Measurements from ENCODE around the gene UBAC2. TPM values are rescaled to one million over a fixed set of nuclear protein-coding genes. Genes with fewer than 3 reads are reported as not detected.

UBAC2 gene
- total and polyA plus RNA-seq, 2 of the 4 experiments (the other 2 are of a cell fraction), result 20.8 to 36.3 TPM

- Histone ChIP-seq H3K27ac (ENCODE audit: insufficient read depth, low read length) (no peak overlapping the region), H3K27me3 (ENCODE audit: control insufficient read depth, insufficient read depth, low read length) (peaks cover 9% of the 10 kb centered on the region), H3K14ac (replicated peaks; ENCODE audit: low read depth, low read length) (no peak overlapping the region), H4K91ac (ENCODE audit: insufficient read depth, low read depth, low read length) (no peak overlapping the region), H4K8ac (ENCODE audit: low read depth in 2 of 2, low read length in 2 of 2) (no peak overlapping the region), H2BK20ac (ENCODE audit: low read depth, low read length) (no peak overlapping the region), H3K23ac (ENCODE audit: low read depth, low read length) (no peak overlapping the region), H4K20me1 (ENCODE audit: insufficient read depth, low read length) (no peaks in the 10 kb centered on the region), H2AK5ac (ENCODE audit: low read depth, low read length) (no peak overlapping the region), H3K9ac (ENCODE audit: low read depth, low read length) (no peak overlapping the region), H2BK5ac (ENCODE audit: low read depth, low read length, poor library complexity, severe bottlenecking) (no peak overlapping the region), H3K18ac (ENCODE audit: low read depth, low read length) (no peak overlapping the region), H3K56ac (ENCODE audit: extremely low read depth, insufficient read depth, low read length) (no peak overlapping the region), H3K4me2 (ENCODE audit: low read depth, low read length) (no peak overlapping the region), H3K36me3 (ENCODE audit: control insufficient read depth, insufficient read depth, low read length) (no peaks in the 10 kb centered on the region), H2AK9ac (replicated peaks; ENCODE audit: low read depth, low read length, poor library complexity) (no peak overlapping the region), H3K9me1 (ENCODE audit: insufficient read depth, low read length) (peaks cover 5% of the 10 kb centered on the region; the same call in 1 of the 2 replicates), H4K5ac (ENCODE audit: low read depth, low read length) (no peak overlapping the region), H3K9me3 (ENCODE audit: control insufficient read depth, insufficient read depth, low read length) (no peaks in the 10 kb centered on the region), H3K79me1 (ENCODE audit: low read depth in 1 of 2, low read length in 2 of 2) (no peaks in the 10 kb centered on the region), H2BK15ac (ENCODE audit: low read depth, low read length) (no peak overlapping the region), H2BK120ac (ENCODE audit: low read depth, low read length) (no peak overlapping the region), H3K4ac (ENCODE audit: low read depth, low read length) (no peak overlapping the region; the same call in 1 of the 2 replicates), H2AFZ (replicated peaks; ENCODE audit: low read length, poor library complexity) (no peak overlapping the region), H3K4me1 (ENCODE audit: control insufficient read depth, insufficient read depth, low read length) (peaks cover 3% of the 10 kb centered on the region), H3K4me3 (ENCODE audit: insufficient read depth, low read depth, low read length) (no peak overlapping the region)
- intact Hi-C loops (cut with micrococcal nuclease), result no loop called here
- ATAC-seq (ENCODE audit: low read depth), result no peak
- TF ChIP-seq MAZ (IDR thresholded peaks at IDR 0.05; ENCODE audit: borderline replicate concordance, low read depth, low read length) (no peak), RFX5 (IDR thresholded peaks at IDR 0.05; ENCODE audit: low read depth, low read length) (no peak), USF2 (IDR thresholded peaks at IDR 0.05; ENCODE audit: low read depth, low read length) (no peak), CTCF (conservative IDR thresholded peaks at IDR 0.05; ENCODE audit: low read depth, low read length) (0 out of 2 replicates have a peak, but pooled peaks have one; percentile 9), CHD1 (IDR thresholded peaks at IDR 0.05; ENCODE audit: low read depth, low read length) (no peak), NFE2L2 (IDR thresholded peaks at IDR 0.05; ENCODE audit: low read depth, low read length) (no peak), FOS (IDR thresholded peaks at IDR 0.05; ENCODE audit: low read depth, low read length) (no peak)
- BruUV-seq (replicated peaks), result no TSS peak
- CTCF ChIA-PET, result interaction anchor here (5.7 kb wide), 1 partner anchor 164 kb away, joined by 85 read pairs; no protein-coding TSS in a partner anchor
- dilution Hi-C loops (cut with HindIII; ENCODE audit: low sequenced_read_pairs, unreplicated experiment), result no loop called here
- in situ Hi-C loops (cut with MboI; ENCODE audit: low sequenced_read_pairs), result no loop called here
- WGBS, 2 experiments (ENCODE audit: extremely low coverage in 2 of 2, insufficient read length in 1 of 2), result 90% methylated on average over 12 of the region's 17 CpGs; no CpG with 5 or more reads in 1 of the 2 experiments
- POLR2A ChIA-PET (ENCODE audit: unreplicated experiment), result no interaction called here
- no peak for DNase-seq
Observed at GRCh38 chr13:99434258-99434788, 233.7 kb downstream of the UBAC2 start.

Measured in IMR-90 (cell line).